H7 (cell line): ENCODE results near the gene RBM17. TPM values are rescaled to one million over a fixed set of nuclear protein-coding genes. Genes with fewer than 3 reads are reported as not detected.
"Not testable (repeated sequence)": the region's sequence is repeated elsewhere in the genome, so short reads cannot be mapped to it uniquely, and the experiment has no call there.

Experiments
- DNase-seq: peaks from one replicate; pipeline ENCODE4 v3.0.0; 2012
- H3K27me3 ChIP-seq: 2 replicates; pipeline ENCODE4 v1.6.0; 2011; ENCODE audit warnings: mild to moderate bottlenecking, low read length; ENCODE audit not compliant: control insufficient read depth, insufficient read depth
- H3K36me3 ChIP-seq: replicated peaks from 2 replicates; pipeline ENCODE4 v1.5.1; 2011; ENCODE audit warnings: low read length; ENCODE audit not compliant: control insufficient read depth, insufficient read depth
- H3K4me3 ChIP-seq: 2 replicates; pipeline ENCODE4 v1.5.1; 2011; ENCODE audit warnings: low read depth, mild to moderate bottlenecking, control low read depth, low read length, moderate library complexity; ENCODE audit not compliant: insufficient read depth
- total RNA-seq: library from RNA; depleted of rRNA; stranded (reverse); fragments of >200 nt; shearing (Covaris generic); gene quantifications from 2 replicates; pipeline ENCODE4 v1.2.3, GENCODE V29; 2014

Gene RBM17
- total RNA-seq, 1 experiment from 2014 or later, result 41.9 TPM

- peaks cover 26% of the 10 kb centered on the region for H3K36me3 ChIP-seq
- DNase-seq, H3K4me3 ChIP-seq, H3K27me3 ChIP-seq: not testable (repeated sequence)
Observed at GRCh38 chr10:6107616-6108015, 18.8 kb downstream of the RBM17 start.

DNA sequence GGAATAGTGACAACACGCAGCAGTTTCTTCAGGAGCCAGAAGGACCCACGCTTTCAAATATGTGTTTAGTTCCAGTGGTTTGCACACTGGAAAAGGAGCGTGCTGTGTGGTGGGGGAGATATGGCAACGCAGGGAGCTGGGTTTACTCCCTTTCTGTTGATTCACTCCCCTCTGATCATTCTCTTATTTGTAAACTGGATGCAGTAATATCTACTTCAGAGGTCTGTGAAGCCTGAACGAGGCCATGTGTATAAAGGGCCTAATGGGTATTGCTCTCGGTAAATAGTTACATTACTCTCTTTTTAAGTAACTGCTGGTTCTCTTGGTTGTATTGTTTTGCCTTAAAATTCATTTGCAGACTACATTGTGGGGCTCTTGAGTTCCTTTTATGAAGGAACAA is 19.2 kb downstream of the RBM17 start:
- H3K36me3 ChIP-seq, result peaks cover 28% of the 10 kb centered on the region
- no peak for DNase-seq
- H3K4me3 ChIP-seq, result no peak overlapping the region
- H3K27me3 ChIP-seq, result no peaks in the 10 kb centered on the region

DNA sequence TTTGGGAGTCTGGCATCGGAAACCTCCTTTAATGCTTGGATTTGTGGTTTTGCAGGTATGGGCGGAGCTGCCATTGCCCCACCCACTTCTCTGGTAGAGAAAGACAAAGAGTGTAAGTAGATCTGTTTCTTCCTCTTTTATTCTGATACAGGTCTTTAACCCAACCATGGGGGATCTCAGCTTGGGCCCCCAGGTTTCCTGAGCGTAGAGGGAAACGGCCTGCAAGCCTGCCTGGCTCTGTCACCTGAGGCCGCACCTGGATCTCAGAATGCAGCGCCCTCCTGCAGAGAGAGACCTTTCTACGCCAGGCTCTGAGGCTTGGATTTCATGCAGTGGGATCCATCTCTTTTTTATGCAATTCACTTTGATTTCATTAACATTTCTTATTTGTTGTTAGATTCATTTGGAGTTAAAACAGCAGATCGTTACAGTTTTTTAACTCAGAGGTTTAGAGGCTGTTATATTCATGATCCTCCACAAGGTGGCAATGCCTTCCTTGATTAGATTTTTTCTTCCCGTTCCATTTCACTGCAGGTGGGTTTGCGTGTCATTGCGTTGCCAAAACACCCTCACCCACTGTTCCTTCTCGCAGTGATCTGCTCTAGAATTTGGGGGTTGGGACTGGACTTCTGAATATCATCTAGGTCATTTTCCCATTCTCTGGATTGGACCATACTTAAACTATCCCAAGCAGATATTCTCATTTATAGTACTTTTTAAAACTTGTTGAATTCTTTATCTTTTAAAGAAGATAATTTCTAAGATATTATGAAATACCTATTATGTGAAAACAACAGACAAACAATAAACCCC is 20.0 kb downstream of the RBM17 start:
- Histone ChIP-seq H3K4me3 (no peak overlapping the region), H3K27me3 (no peaks in the 10 kb centered on the region), H3K36me3 (peaks cover 31% of the 10 kb centered on the region)
- peak; percentile 84 for DNase-seq

- DNase-seq, result no peak
- Histone ChIP-seq H3K27me3 (no peaks in the 10 kb centered on the region), H3K4me3 (no peak overlapping the region), H3K36me3 (peaks cover 31% of the 10 kb centered on the region)
Observed at GRCh38 chr10:6109444-6109775, 20.6 kb downstream of the RBM17 start.

GRCh38 chr10:6110136-6110535 is 21.3 kb downstream of the RBM17 start:
- Histone ChIP-seq H3K27me3 (no peaks in the 10 kb centered on the region), H3K36me3 (peaks cover 35% of the 10 kb centered on the region), H3K4me3 (no peak overlapping the region)
- no peak for DNase-seq

DNA sequence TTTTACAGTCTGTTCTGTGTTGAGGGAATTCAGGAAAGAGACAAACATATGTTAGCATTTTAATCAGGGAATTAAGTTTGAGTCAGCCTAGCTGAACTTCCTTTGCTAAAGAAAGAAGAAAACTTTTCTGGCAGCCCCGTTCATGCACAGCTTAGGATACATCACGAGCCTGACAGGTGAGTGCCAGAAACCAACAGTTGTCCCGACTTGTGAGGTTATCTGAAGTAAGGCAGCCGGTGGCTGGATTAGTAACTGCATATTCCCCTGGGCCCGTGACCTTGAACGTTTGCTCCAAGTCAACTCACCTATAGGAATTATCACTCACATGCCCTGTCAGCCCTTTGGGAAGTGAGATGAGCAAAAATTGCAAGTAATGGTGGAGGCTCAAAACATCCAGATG is 24.1 kb downstream of the RBM17 start:
- DNase-seq, result no peak
- no peaks in the 10 kb centered on the region for H3K27me3 ChIP-seq
- H3K4me3 ChIP-seq, result no peak overlapping the region
- H3K36me3 ChIP-seq, result peaks cover 33% of the 10 kb centered on the region

DNA sequence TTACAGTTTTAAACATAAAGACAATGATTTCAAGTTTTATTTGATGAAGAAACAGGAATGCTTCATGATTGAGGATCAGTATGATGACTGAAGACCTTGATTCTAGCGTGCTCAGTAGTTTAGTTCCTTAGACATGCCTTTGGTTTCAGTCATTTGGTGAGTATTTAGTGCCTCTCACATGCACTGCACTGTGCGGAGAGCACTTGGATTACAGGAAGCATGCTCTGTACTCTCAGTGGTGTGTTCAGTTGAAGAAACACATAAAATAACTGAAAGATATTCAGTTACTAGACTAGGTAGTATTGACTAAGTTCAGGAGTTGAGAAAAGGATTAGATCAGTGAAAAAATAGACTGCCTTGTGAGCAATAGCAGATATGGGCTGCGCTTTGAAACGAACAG is 25.5 kb downstream of the RBM17 start:
- no peak for DNase-seq
- Histone ChIP-seq H3K27me3 (no peaks in the 10 kb centered on the region), H3K4me3 (no peak overlapping the region), H3K36me3 (peaks cover 33% of the 10 kb centered on the region)

DNA sequence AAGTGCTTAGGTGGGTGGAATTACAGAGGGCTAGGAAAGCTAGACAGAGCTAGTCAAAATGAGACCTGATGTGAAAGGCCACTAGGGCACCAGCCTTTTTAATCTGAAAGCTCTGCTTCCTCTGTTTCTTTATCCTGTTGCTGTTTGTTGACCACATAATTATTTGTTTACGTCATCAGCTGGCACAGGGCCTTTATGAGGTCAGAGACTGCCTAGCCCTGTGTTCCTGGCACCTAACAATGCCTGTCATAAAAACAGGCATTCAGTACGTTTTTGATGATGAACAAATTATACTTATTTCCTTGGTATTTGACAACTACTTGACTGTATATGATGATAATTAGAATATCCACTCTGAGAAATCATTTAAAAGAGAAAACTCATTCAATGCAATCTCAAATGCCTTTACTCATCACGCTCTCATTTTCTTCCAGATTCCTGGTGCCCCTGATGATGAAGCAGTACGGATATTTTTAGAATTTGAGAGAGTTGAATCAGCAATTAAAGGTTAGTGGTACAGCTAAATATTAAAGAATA is 26.0 kb downstream of the RBM17 start:
- Histone ChIP-seq H3K4me3 (no peak overlapping the region), H3K27me3 (no peaks in the 10 kb centered on the region), H3K36me3 (peaks cover 30% of the 10 kb centered on the region)
- no peak for DNase-seq

DNA sequence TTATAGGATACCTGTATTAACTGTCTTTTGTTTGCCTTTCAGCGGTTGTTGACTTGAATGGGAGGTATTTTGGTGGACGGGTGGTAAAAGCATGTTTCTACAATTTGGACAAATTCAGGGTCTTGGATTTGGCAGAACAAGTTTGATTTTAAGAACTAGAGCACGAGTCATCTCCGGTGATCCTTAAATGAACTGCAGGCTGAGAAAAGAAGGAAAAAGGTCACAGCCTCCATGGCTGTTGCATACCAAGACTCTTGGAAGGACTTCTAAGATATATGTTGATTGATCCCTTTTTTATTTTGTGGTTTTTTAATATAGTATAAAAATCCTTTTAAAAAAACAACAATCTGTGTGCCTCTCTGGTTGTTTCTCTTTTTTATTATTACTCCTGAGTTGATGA is 26.6 kb downstream of the RBM17 start:
- H3K36me3 ChIP-seq, result peaks cover 25% of the 10 kb centered on the region
- no peak for DNase-seq

DNA sequence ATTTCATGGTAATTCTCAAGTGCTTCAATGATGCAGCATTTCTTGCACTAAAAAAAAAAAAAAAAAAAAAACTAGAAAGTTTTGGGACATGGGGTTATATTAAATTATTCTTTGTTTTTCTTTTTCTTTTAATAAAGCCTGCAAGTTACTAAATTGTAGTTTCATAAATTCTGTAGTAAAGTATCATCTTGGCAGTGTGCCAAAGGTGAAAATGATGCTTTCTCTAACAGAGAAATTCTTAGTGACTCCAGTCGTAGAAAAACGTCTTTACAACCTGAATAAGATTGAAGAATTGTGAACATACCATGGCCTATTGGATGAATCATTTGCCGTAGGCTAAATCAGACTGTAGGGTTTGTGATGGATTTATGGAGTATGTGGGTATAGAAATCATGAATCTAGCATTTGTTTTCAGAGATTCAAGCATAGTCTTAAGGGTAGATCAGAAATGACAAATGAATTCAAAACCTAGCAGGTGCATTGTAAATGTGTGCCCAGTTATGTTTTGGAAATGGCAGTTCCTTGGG is 27.1 kb downstream of the RBM17 start:
- peaks cover 22% of the 10 kb centered on the region for H3K36me3 ChIP-seq

More for the DNA sequence above, 26.6 kb downstream of the RBM17 start:
- Histone ChIP-seq H3K4me3 (no peak overlapping the region), H3K27me3 (no peaks in the 10 kb centered on the region)

DNA sequence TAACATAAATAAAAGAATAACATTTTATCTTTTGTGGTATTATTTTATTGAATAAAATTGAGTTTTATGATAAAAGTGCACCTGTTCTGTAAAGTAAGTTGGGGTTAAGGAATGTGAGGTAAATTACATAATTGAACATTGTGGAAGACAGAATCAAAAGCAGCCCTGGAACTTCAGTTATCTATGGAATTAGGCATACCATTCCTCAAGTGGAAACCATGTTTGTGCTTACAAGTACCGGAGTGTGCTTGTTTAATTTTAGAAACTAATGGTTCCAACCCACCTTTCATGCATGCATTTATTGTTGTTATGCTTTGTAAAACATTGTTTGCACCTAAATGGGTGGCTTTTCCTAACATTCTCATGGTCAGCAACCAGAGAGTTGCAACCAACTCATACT is 28.0 kb downstream of the RBM17 start:
- no peak for DNase-seq
- no peaks in the 10 kb centered on the region for H3K27me3 ChIP-seq
- no peak overlapping the region for H3K4me3 ChIP-seq
- peaks cover 19% of the 10 kb centered on the region for H3K36me3 ChIP-seq

More for the DNA sequence above, 27.1 kb downstream of the RBM17 start:
- Histone ChIP-seq H3K4me3 (no peak overlapping the region), H3K27me3 (no peaks in the 10 kb centered on the region)
- DNase-seq, result no peak

- H3K27me3 ChIP-seq, result no peaks in the 10 kb centered on the region
- H3K36me3 ChIP-seq, result peaks cover 12% of the 10 kb centered on the region
- no peak overlapping the region for H3K4me3 ChIP-seq
- no peak for DNase-seq
Observed at GRCh38 chr10:6117711-6118110, 28.9 kb downstream of the RBM17 start.

DNA sequence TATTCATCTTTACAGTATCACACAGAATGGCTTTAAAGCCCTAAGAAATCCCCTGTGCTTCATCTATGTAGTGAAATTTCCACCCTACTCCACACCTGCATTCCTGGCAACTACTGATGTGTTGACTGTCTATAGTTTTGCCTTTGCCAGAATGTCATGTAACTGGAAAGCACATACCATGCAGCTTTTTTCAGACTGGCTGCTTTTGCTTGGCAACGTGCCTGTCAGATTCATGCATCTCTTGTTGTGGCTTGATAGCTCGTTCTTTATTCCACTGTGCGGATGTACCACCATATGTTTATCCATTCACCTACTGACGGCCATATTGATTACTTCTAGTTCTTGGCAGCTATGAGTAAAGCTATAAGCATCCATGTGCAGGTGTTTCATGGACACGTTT is 30.6 kb downstream of the RBM17 start:
- DNase-seq, result no peak
- Histone ChIP-seq H3K36me3 (peaks cover 6% of the 10 kb centered on the region), H3K4me3 (no peak overlapping the region), H3K27me3 (no peaks in the 10 kb centered on the region)

DNA sequence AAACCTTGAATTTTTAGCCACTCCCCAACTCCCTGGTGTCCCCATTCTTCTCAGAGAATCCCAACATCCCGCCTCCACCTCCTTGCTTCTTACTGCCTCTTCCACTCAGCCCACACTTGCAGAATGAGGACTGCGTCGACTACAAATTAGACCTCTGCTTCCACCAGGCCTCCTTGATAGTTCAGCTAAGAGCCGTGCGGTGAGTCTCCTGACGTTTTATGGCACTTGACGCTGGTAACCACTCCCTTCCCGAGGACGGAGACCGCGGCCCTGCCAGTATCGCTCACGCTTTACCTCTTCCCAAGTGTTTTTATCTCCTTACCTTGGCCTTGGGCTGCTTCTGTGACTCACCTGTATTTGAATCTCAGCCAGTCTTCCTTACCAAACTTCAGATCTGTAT is 31.1 kb downstream of the RBM17 start:
- no peak for DNase-seq
- Histone ChIP-seq H3K36me3 (peaks cover 2% of the 10 kb centered on the region; the same call in 1 of the 2 replicates), H3K4me3 (no peak overlapping the region), H3K27me3 (no peaks in the 10 kb centered on the region)

DNA sequence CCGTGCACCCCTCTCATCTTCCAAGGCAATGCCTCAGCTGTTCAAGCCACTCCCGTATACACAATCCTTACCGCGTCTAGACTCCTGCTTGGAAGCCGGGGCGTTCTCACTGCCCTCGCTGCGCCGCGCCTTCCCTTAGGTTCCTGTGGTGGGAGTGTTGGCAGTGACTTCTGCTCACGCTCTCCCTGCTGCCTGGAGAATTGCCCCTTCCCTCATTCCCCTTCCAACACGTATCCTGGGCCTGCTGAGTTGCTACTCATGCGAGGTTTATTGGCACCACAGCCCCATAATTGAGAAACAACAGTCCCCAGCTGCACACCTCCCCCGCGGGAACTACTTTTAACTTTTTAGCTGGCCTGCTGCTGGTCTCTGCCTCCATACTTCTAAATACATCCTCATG is 31.9 kb downstream of the RBM17 start:
- H3K4me3 ChIP-seq, result no peak overlapping the region
- no peaks in the 10 kb centered on the region for H3K27me3 ChIP-seq
- H3K36me3 ChIP-seq, result no peaks in the 10 kb centered on the region
- peak; percentile 42 for DNase-seq
